GM10248 (cell line): ENCODE results near the gene PSMB5.

Source experiments
- CTCF ChIA-PET: fragments of 300-600 bp; sonication (Branson Sonifier 250); formaldehyde crosslinking; extraction: SDS; loops from one replicate; lab custom pipeline; 2021; ENCODE audit warnings: antibody characterized with exemption; lab: Yijun Ruan, JAX
- POLR2A ChIA-PET: fragments of 350-650 bp; sonication (Branson Sonifier 250); formaldehyde crosslinking; extraction: SDS; loops from one replicate; lab custom pipeline; 2020; ENCODE audit warnings: antibody characterized with exemption; lab: Yijun Ruan, JAX
- DNase-seq: peaks from one replicate; pipeline ENCODE4 v3.0.0; 2012; ENCODE audit errors: extremely low spot score
- TF ChIP-seq, protein P1 (sequence below): IDR thresholded peaks from 2 replicates; pipeline ENCODE4 v1.5.1; 2012; ENCODE audit warnings: mild to moderate bottlenecking, low read depth; ENCODE audit errors: extremely low read depth, missing control alignments, control extremely low read depth

Gene PSMB5

DNA sequence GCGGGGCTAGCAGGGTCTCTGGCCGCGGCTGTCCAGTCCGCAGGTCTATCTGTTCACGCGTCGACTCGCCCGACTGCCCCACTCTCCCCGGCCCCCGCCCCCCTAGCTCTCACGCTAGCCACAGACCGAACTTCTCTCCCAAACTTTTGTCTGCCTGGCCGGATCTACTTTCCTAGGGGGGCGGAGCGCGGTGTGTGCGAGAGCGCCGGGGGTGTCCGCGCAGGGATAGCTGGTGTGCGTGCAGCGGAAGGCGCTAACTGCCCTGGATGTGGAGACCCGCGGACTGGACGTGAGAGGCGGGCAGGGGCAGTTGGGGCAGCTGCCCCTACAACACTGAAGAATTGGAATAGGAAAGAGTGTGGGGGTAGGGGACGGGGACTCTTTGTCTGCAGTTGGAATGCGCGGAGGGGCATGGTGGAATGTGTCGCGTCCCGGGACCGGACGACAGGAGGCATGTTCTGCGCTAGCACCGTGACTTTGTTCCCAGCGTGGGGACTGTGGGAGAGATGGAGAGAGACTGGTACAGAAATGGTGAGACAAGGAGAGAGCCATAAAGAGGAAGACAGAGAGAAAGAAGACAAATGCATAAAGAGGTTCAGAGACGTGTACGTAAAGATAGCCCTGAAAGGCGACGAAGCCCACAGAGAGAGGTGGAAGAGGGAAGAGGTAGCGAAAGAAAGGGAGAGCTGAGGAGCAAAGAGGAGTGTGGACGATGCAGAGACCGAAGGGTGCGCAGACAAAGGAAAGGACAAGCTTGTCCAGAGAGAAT, 52.0 kb downstream of the PSMB5 start, which contains the start of gene AJUBA:
Gene AJUBA, minus strand, starts transcription at position 75 of the 769 bp plus-strand sequence. CDS start 285 bp downstream, outside the sequence.
- POLR2A ChIA-PET = interaction anchor here (0.5 to 0.6 kb wide), 2 partner anchors 54 to 388 kb away, joined by 3 read pairs; no protein-coding TSS in a partner anchor
- peak; percentile 87 for DNase-seq
- TF ChIP-seq, protein P1, sequence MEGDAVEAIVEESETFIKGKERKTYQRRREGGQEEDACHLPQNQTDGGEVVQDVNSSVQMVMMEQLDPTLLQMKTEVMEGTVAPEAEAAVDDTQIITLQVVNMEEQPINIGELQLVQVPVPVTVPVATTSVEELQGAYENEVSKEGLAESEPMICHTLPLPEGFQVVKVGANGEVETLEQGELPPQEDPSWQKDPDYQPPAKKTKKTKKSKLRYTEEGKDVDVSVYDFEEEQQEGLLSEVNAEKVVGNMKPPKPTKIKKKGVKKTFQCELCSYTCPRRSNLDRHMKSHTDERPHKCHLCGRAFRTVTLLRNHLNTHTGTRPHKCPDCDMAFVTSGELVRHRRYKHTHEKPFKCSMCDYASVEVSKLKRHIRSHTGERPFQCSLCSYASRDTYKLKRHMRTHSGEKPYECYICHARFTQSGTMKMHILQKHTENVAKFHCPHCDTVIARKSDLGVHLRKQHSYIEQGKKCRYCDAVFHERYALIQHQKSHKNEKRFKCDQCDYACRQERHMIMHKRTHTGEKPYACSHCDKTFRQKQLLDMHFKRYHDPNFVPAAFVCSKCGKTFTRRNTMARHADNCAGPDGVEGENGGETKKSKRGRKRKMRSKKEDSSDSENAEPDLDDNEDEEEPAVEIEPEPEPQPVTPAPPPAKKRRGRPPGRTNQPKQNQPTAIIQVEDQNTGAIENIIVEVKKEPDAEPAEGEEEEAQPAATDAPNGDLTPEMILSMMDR = no peak

DNA sequence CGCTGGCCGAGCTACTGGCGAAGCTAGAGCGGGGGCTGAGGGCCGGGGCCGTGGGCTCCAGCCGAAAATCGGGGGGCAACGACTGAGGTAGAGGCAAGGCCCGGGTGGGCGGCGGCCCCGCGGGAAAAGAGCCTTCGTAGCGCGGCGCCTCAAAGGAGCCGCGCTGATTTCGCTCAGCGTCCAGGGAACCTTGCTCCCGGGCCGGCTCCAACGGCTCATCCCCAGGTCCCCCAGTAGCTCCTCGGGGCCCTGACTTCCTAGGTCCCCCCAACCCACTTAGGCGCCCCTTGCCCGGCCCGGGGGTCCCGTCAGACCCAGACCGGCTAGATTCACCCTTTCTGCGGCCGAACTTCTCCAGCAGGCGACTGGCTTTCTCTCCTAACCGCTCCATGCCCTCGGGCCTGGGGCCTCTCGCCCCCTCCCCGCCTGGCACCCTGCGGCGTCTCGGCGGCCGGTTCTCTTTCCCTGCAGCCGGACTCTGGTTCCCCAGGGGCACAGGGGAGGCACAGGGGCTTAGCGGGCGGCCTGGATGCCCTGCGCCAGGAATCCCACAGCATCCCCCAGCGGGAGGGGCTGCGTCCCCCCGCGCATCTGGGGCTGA, 52.7 kb downstream of the PSMB5 start:
- no peak for DNase-seq
- TF ChIP-seq, protein P1 = no peak
- ChIA-PET CTCF (interaction anchor here (1.2 to 18.9 kb wide), 21 partner anchors 9 to 412 kb away, joined by 3 to 834 read pairs (median 7); partner anchors contain the start of genes ACIN1, CDH24, HAUS4 and LRP10), POLR2A (no interaction called here)

More for the DNA sequence above, 52.0 kb downstream of the PSMB5 start, which contains the start of gene AJUBA:
- CTCF ChIA-PET = interaction anchor here (0.8 to 18.9 kb wide), 23 partner anchors 10 to 425 kb away, joined by 3 to 834 read pairs (median 6); partner anchors contain the start of genes ACIN1, CDH24, HAUS4 and LRP10

DNA sequence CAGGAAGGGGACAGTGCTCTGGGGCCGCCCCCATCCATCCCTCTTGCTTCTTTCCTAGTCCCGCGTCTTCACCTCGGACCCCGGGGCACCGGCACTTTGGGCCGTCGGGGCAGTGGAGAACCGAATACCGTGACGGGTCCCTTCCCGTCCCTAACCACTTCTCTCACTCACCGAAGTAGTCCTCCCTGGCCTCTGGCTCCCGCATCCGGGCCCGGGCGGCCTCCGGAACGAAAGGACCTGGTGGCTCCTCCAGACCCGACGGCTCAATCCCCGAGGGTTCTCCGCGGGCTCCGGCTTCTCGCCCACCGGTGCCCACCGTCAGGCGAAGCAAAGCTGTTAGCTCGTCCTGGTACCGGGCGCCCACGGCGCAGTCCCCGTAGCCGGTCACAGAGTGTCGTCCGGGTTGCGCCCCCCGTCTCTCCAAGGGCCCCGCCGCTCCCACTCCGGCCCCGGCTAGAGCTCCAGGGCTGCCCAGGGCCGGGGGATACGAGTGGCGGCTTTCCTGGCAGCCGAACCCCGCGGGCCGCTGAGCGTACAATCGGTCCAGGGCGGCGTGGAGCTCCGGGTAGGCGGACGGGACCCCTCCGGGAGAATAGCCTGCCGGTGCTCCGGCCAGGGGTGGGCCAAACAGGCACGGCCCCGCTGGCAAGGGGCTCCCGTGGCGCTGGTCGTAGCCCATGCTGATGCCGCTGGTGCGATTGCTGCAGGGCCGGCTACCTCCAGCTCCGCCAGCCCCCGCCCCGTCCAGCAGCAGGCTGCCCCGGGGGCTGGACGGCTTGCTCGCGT, 53.4 kb downstream of the PSMB5 start:
- TF ChIP-seq, protein P1 = no peak
- DNase-seq = no peak

DNA sequence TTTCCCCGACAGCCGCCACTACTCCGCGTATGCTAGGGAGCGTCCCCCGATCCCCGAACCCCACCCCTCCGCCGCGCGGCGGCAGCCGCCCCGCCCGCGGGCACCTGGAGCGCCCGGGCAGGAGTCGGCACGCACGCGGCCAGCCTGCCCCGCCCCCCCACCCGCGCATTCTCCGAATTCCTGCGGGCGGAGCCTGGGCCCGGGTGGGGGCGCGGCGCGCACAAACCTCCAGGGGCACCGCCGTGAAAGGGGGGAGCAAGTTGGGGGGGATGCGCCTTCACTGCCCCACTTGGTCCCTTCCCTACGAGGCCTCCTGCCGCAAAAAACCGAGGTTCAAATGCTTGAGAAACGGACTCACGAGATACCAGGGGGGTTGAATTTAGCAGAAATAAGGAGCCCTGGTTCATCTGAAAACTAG, 54.0 kb downstream of the PSMB5 start:
- ChIA-PET POLR2A (no interaction called here), CTCF (interaction anchor here (1.2 to 18.9 kb wide), 3 partner anchors 16 to 77 kb away, joined by 3 to 834 read pairs (median 218); partner anchors contain the start of gene CDH24)
- TF ChIP-seq, protein P1 = no peak
- DNase-seq = no peak

More for the DNA sequence above, 53.4 kb downstream of the PSMB5 start:
- POLR2A ChIA-PET = no interaction called here
- CTCF ChIA-PET = interaction anchor here (1.2 to 18.9 kb wide), 11 partner anchors 8 to 411 kb away, joined by 3 to 834 read pairs (median 9); partner anchors contain the start of genes CDH24, LRP10 and PRMT5

DNA sequence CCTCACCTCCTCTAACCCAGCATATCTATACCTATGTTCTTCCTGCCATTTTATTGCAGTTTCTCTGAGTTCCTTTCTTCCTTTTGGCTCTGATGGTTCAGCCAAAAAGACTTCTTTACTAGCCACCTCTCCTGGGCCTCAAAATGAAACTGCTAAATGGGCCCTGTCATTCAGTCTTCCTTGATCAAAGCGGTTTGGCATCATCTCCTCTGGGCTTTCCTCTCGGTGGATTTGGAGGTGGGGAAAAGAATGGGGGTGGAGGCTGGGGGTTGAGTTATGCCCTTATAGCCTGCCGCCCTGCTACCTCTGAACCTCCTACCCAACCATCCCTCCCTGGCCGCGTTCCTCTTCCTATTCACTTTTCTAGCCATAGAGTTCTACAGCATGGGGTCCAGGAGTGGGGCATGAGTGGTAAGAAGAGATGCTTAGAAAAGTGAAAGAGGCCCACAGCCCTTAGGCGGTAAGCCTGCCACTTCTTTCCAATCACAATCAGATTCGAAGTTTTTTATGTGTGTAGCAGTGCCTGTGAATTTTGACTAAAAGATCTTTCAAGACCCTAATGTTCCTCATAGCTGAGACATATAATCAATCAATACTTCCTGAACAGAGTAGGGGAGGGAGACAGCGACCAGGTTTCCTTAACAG, 54.8 kb downstream of the PSMB5 start:
- CTCF ChIA-PET = interaction anchor here (1.2 kb wide), 1 partner anchor 58 kb away, joined by 3 read pairs; no protein-coding TSS in a partner anchor
- POLR2A ChIA-PET = no interaction called here
- TF ChIP-seq, protein P1 = no peak
- DNase-seq = no peak
